Measurements from ENCODE around the gene ADAM33. TPM values are rescaled to one million over a fixed set of nuclear protein-coding genes. Genes with fewer than 3 reads are reported as not detected.

Gene ADAM33
- total RNA-seq, 1 experiment from 2014 or later, result 0.11 TPM

GRCh38 chr20:3729811-3730540, 48.2 kb upstream of the ADAM33 start:
- no peak for DNase-seq

GRCh38 chr20:3729378-3729777, 47.6 kb upstream of the ADAM33 start:
- intact Hi-C loops (cut with micrococcal nuclease), result no loop called here
- BruUV-seq (replicated peaks), result no TSS peak
- no peak for DNase-seq
- Histone ChIP-seq H3F3A (ENCODE audit: low read length, unreplicated experiment) (no peaks in the 10 kb centered on the region), H3K9ac (ENCODE audit: low read length) (no peak overlapping the region), H3K4me1 (ENCODE audit: insufficient read depth, low read length) (peaks cover 20% of the 10 kb centered on the region), H3K9me2 (replicated peaks; ENCODE audit: low read length) (no peaks in the 10 kb centered on the region), H4K20me1 (ENCODE audit: low read length) (no peaks in the 10 kb centered on the region), H3K4me3 (ENCODE audit: low read length) (no peak overlapping the region), H3K9me3 (ENCODE audit: low read length) (no peaks in the 10 kb centered on the region), H3K27me3 (ENCODE audit: low read length) (no peaks in the 10 kb centered on the region), H2AFZ (ENCODE audit: low read length) (no peak overlapping the region), H3K27ac (ENCODE audit: low read length) (no peak overlapping the region), H3K36me3 (ENCODE audit: low read depth, low read length) (no peaks in the 10 kb centered on the region), H3K4me2 (ENCODE audit: low read length) (no peak overlapping the region), H3K79me2 (ENCODE audit: low read length) (no peaks in the 10 kb centered on the region)
- ChIA-PET CTCF (no interaction called here), POLR2A (ENCODE audit: unreplicated experiment) (interaction anchor here (0.6 kb wide), 1 partner anchor 84 kb away, joined by 3 read pairs; no protein-coding TSS in a partner anchor)
- no peak for TF ChIP-seq CTCF (conservative IDR thresholded peaks at IDR 0.05; ENCODE audit: low read depth, low read length)
- no peak for TF ChIP-seq EZH2 (IDR thresholded peaks at IDR 0.05; ENCODE audit: low read length, unreplicated experiment)
- no peak for TF ChIP-seq EZH2phosphoT487 (IDR thresholded peaks at IDR 0.05; ENCODE audit: borderline replicate concordance, low read length)
- ATAC-seq, result no peak

More at GRCh38 chr20:3729811-3730540, 48.2 kb upstream of the ADAM33 start:
- intact Hi-C loops (cut with micrococcal nuclease), result no loop called here
- Histone ChIP-seq H3K4me3 (ENCODE audit: low read length) (no peak overlapping the region), H3K27me3 (ENCODE audit: low read length) (no peaks in the 10 kb centered on the region), H2AFZ (ENCODE audit: low read length) (no peak overlapping the region), H3K27ac (ENCODE audit: low read length) (no peak overlapping the region), H3K79me2 (ENCODE audit: low read length) (no peaks in the 10 kb centered on the region), H3K9me2 (replicated peaks; ENCODE audit: low read length) (no peaks in the 10 kb centered on the region), H3K9ac (ENCODE audit: low read length) (no peak overlapping the region), H3F3A (ENCODE audit: low read length, unreplicated experiment) (no peaks in the 10 kb centered on the region), H3K4me1 (ENCODE audit: insufficient read depth, low read length) (peaks cover 20% of the 10 kb centered on the region), H3K36me3 (ENCODE audit: low read depth, low read length) (no peaks in the 10 kb centered on the region), H3K9me3 (ENCODE audit: low read length) (no peaks in the 10 kb centered on the region), H4K20me1 (ENCODE audit: low read length) (no peaks in the 10 kb centered on the region), H3K4me2 (ENCODE audit: low read length) (no peak overlapping the region)
- TF ChIP-seq CTCF (conservative IDR thresholded peaks at IDR 0.05; ENCODE audit: low read depth, low read length) (no peak), EZH2phosphoT487 (IDR thresholded peaks at IDR 0.05; ENCODE audit: borderline replicate concordance, low read length) (no peak), EZH2 (IDR thresholded peaks at IDR 0.05; ENCODE audit: low read length, unreplicated experiment) (no peak)
- POLR2A ChIA-PET (ENCODE audit: unreplicated experiment), result no interaction called here
- ATAC-seq, result no peak
- CTCF ChIA-PET, result no interaction called here
- BruUV-seq (replicated peaks), result no TSS peak

- Histone ChIP-seq H3K4me1 (ENCODE audit: insufficient read depth, low read length) (peaks cover 20% of the 10 kb centered on the region), H2AFZ (ENCODE audit: low read length) (no peak overlapping the region), H3K27me3 (ENCODE audit: low read length) (no peaks in the 10 kb centered on the region), H3K27ac (ENCODE audit: low read length) (no peak overlapping the region), H3K4me3 (ENCODE audit: low read length) (no peak overlapping the region), H3F3A (ENCODE audit: low read length, unreplicated experiment) (no peaks in the 10 kb centered on the region), H3K4me2 (ENCODE audit: low read length) (peak overlapping the region; percentile 8; the same call in 1 of the 2 replicates), H3K36me3 (ENCODE audit: low read depth, low read length) (no peaks in the 10 kb centered on the region), H3K9me3 (ENCODE audit: low read length) (no peaks in the 10 kb centered on the region), H3K79me2 (ENCODE audit: low read length) (no peaks in the 10 kb centered on the region), H4K20me1 (ENCODE audit: low read length) (no peaks in the 10 kb centered on the region), H3K9ac (ENCODE audit: low read length) (no peak overlapping the region), H3K9me2 (replicated peaks; ENCODE audit: low read length) (no peaks in the 10 kb centered on the region)
- TF ChIP-seq EZH2 (IDR thresholded peaks at IDR 0.05; ENCODE audit: low read length, unreplicated experiment), result no peak
- TF ChIP-seq CTCF (conservative IDR thresholded peaks at IDR 0.05; ENCODE audit: low read depth, low read length), result no peak
- TF ChIP-seq EZH2phosphoT487 (IDR thresholded peaks at IDR 0.05; ENCODE audit: borderline replicate concordance, low read length), result no peak
- intact Hi-C loops (cut with micrococcal nuclease), result no loop called here
- POLR2A ChIA-PET (ENCODE audit: unreplicated experiment), result interaction anchor here (0.6 kb wide), 1 partner anchor 85 kb away, joined by 3 read pairs; no protein-coding TSS in a partner anchor
- CTCF ChIA-PET, result no interaction called here
- BruUV-seq (replicated peaks), result no TSS peak
- ATAC-seq, result peak; percentile 31; the same call in 1 of the 2 replicates
- peak; percentile 57 for DNase-seq
Measured at GRCh38 chr20:3728876-3729275, 47.1 kb upstream of the ADAM33 start.

All from PC-3 (cell line).